Esophagus squamous epithelium (tissue), 4 donors: ENCODE results near the gene WSCD2.

ENCODE experiments used
- POLR2A ChIP-seq, 4 donors: fragments of 450-650 bp; IDR thresholded peaks; one replicate each; pipeline ENCODE4 v1.6.1; 2017; ENCODE audit warnings: antibody characterized with exemption in 4 of 4, mild to moderate bottlenecking in 4 of 4, moderate library complexity in 3 of 4
- TF ChIP-seq, protein P1 (sequence below), 6 experiments: fragments of 450-650 bp in 4 of 6; fragments of 200-600 bp in 2 of 6; sonication (generic) in 2 of 6; IDR thresholded peaks; one replicate each; pipeline ENCODE4 v1.5.1; 2016 to 2019; ENCODE audit warnings: antibody characterized with exemption in 6 of 6, mild to moderate bottlenecking in 4 of 6, moderate library complexity in 4 of 6

GRCh38 chr12:108271951-108272872 is 143.1 kb downstream of the WSCD2 start:
- TF ChIP-seq, protein P1, sequence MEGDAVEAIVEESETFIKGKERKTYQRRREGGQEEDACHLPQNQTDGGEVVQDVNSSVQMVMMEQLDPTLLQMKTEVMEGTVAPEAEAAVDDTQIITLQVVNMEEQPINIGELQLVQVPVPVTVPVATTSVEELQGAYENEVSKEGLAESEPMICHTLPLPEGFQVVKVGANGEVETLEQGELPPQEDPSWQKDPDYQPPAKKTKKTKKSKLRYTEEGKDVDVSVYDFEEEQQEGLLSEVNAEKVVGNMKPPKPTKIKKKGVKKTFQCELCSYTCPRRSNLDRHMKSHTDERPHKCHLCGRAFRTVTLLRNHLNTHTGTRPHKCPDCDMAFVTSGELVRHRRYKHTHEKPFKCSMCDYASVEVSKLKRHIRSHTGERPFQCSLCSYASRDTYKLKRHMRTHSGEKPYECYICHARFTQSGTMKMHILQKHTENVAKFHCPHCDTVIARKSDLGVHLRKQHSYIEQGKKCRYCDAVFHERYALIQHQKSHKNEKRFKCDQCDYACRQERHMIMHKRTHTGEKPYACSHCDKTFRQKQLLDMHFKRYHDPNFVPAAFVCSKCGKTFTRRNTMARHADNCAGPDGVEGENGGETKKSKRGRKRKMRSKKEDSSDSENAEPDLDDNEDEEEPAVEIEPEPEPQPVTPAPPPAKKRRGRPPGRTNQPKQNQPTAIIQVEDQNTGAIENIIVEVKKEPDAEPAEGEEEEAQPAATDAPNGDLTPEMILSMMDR (IDR thresholded peaks at IDR 0.05): no peak
- TF ChIP-seq POLR2A (IDR thresholded peaks at IDR 0.05): no peak
